Left ventricle myocardium inferior (tissue), 1 donor: ENCODE data around the gene R3HCC1L. TPM values are rescaled to one million over a fixed set of nuclear protein-coding genes. Genes with fewer than 3 reads are reported as not detected.
"Not testable (repeated sequence)": the region's sequence is repeated elsewhere in the genome, so short reads cannot be mapped to it uniquely, and the experiment has no call there.

Experiments used
- DNase-seq: peaks from one replicate; pipeline ENCODE4 v3.0.0-alpha.2; 2020
- H3K27ac ChIP-seq: fragments of 200-600 bp; replicated peaks from 2 replicates; pipeline ENCODE4 v1.8.0; 2021
- H3K27me3 ChIP-seq: fragments of 200-600 bp; 2 replicates; pipeline ENCODE4 v1.8.0; 2021; ENCODE audit warnings: low read depth
- H3K36me3 ChIP-seq: fragments of 200-600 bp; 2 replicates; pipeline ENCODE4 v1.8.0; 2021
- H3K4me1 ChIP-seq: fragments of 200-600 bp; 2 replicates; pipeline ENCODE4 v1.8.0; 2021
- H3K4me3 ChIP-seq: fragments of 200-600 bp; 2 replicates; pipeline ENCODE4 v1.8.0; 2021; ENCODE audit warnings: mild to moderate bottlenecking, moderate library complexity
- H3K9me3 ChIP-seq: fragments of 200-600 bp; replicated peaks from 2 replicates; pipeline ENCODE4 v1.8.0; 2021
- intact Hi-C: fragments of 100-400 bp; cut with micrococcal nuclease; formaldehyde crosslinking; loops from one replicate; pipeline ENCODE4 v1.11.0; 2022
- total RNA-seq: library from RNA; stranded (reverse); fragmentation: NEBNext Ultra II Directional; extraction: Animal tissue kit (Norgen Biotek cat#: 25700); gene quantifications from one replicate; pipeline ENCODE4 v1.2.1, GENCODE V29; 2021
- TF ChIP-seq, protein P1 (sequence below): fragments of 200-600 bp; IDR thresholded peaks from 2 replicates; pipeline ENCODE4 v1.8.0; 2021; ENCODE audit warnings: antibody characterized with exemption, mild to moderate bottlenecking, borderline replicate concordance
- donor health status: DM: no; HTN: yes; CAD: no; lungs with severe emphysema.

R3HCC1L gene
- total RNA-seq, 1 donor from 2014 or later, result 5.9 TPM

DNA sequence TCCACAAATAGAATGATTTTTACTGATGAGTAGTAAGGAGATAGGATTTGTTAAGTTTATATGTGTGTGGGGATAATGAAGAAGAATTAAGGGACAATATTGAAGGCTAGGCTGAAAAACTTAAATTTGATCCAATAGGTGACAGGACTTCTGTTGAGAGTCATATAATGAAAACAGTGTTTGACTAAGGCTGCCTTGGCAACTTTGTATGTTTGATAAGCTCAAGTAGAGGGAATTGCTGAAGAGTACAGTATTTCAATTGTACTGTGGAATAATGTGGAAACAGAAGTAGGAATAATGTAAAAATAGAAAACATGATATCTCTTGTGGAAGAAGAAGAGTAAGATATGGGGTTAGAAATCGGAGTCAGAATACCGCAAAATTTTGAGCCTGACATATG is 10.5 kb downstream of the R3HCC1L start:
- DNase-seq, result no peak
- H3K4me3 ChIP-seq, result no peak overlapping the region
- TF ChIP-seq, protein P1, sequence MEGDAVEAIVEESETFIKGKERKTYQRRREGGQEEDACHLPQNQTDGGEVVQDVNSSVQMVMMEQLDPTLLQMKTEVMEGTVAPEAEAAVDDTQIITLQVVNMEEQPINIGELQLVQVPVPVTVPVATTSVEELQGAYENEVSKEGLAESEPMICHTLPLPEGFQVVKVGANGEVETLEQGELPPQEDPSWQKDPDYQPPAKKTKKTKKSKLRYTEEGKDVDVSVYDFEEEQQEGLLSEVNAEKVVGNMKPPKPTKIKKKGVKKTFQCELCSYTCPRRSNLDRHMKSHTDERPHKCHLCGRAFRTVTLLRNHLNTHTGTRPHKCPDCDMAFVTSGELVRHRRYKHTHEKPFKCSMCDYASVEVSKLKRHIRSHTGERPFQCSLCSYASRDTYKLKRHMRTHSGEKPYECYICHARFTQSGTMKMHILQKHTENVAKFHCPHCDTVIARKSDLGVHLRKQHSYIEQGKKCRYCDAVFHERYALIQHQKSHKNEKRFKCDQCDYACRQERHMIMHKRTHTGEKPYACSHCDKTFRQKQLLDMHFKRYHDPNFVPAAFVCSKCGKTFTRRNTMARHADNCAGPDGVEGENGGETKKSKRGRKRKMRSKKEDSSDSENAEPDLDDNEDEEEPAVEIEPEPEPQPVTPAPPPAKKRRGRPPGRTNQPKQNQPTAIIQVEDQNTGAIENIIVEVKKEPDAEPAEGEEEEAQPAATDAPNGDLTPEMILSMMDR, result no peak
- intact Hi-C loops, result no loop called here
- H3K36me3 ChIP-seq, result peaks cover 4% of the 10 kb centered on the region
- no peaks in the 10 kb centered on the region for H3K27me3 ChIP-seq
- peaks cover 37% of the 10 kb centered on the region for H3K9me3 ChIP-seq
- peaks cover 47% of the 10 kb centered on the region for H3K4me1 ChIP-seq
- peak overlapping the region; percentile 5 for H3K27ac ChIP-seq

DNA sequence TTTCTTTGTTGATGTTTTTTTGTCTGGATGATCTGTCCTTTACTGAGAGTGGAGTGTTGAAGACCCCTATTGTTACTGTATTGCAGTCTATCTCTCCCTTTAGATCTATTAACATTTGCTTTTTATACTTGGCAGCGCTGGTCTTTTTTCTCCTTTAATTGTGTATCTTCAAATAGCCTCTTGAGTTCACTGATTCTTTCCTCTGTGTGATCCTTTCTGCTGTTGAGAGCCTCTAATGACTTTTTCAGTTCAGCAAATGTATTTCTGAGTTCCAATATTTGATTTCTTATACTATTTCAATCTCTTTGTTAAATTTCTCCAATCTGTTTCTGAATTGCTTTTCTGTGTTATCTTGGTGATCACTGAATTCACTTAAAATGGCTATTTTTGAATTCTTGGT is 15.4 kb downstream of the R3HCC1L start:
- DNase-seq, result no peak
- Histone ChIP-seq H3K4me3 (no peak overlapping the region), H3K9me3 (peaks cover 43% of the 10 kb centered on the region), H3K27ac (no peak overlapping the region), H3K4me1 (peaks cover 20% of the 10 kb centered on the region), H3K27me3 (no peaks in the 10 kb centered on the region), H3K36me3 (peaks cover 11% of the 10 kb centered on the region)
- intact Hi-C loops, result no loop called here
- TF ChIP-seq, protein P1, result no peak

DNA sequence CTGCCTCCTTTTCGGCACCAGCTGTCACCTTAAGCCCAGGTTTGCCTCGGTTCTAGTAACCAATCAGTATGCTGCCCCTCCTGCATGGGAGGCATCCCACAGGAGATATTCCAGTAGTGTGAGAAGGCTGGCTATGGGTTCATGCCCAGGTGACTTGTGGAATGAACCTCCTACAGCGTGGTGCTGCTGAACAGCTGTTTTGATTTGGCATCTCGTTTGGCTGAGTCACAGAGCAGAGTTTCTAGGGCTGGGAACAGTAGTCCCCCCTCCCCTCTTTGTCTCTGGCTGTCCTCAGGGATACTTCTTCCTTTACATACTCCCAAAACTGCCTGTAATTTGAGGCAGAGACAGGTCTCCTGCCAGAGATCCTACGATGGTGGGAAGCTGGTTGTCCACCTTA is 16.1 kb downstream of the R3HCC1L start:
- Histone ChIP-seq H3K27ac (no peak overlapping the region), H3K9me3 (peaks cover 43% of the 10 kb centered on the region)
- TF ChIP-seq, protein P1, result no peak

DNA sequence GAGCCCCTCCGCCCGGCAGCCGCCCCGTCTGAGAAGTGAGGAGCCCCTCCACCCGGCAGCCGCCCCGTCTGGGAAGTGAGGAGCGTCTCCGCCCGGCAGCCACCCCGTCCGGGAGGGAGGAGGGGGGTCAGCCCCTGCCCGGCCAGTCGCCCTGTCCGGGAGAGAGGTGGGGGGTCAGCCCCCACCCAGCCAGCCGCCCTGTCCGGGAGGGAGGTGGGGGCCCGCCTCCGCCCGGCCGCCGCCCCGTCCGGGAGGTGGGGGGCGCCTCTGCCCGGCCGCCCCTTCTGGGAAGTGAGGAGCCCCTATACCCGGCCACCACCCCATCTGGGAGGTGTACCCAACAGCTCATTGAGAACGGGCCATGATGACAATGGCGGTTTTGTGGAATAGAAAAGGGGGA is 18.3 kb downstream of the R3HCC1L start:
- H3K27me3 ChIP-seq, intact Hi-C loops, H3K4me3 ChIP-seq, DNase-seq, H3K27ac ChIP-seq: not testable (repeated sequence)
- Histone ChIP-seq H3K4me1 (peaks cover 13% of the 10 kb centered on the region), H3K36me3 (peaks cover 16% of the 10 kb centered on the region), H3K9me3 (peaks cover 28% of the 10 kb centered on the region)

More for the DNA sequence above, 16.1 kb downstream of the R3HCC1L start:
- H3K36me3 ChIP-seq, result peaks cover 11% of the 10 kb centered on the region
- no peak for DNase-seq
- H3K4me1 ChIP-seq, result peaks cover 13% of the 10 kb centered on the region
- intact Hi-C loops, result no loop called here
- H3K27me3 ChIP-seq, result no peaks in the 10 kb centered on the region
- no peak overlapping the region for H3K4me3 ChIP-seq

DNA sequence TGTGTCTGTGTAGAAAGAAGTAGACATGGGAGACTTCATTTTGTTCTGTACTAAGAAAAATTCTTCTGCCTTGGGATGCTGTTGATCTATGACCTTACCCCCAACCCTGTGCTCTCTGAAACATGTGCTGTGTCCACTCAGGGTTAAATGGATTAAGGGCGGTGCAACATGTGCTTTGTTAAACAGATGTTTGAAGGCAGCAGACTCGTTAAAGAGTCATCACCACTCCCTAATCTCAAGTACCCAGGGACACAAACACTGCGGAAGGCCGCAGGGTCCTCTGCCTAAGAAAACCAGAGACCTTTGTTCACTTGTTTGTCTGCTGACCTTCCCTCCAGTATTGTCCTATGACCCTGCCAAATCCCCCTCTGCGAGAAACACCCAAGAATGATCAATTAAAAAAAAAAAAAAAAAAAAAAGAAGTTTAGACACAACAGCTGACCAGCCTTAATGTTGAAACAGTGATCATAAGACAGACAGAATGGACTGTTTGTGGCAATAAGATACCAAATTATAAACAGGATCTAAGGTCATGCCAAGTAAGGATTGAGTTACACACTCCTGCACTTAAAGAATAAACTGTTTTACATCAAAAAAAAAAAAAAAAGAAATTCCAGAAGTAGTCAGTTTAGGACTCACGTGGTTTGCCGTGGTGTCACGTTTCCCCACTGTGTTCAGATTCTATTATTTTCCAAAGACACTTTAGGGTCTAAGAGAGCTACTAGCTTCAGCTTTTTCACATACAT is 18.9 kb downstream of the R3HCC1L start:
- H3K27ac ChIP-seq, H3K27me3 ChIP-seq, H3K4me3 ChIP-seq, intact Hi-C loops, DNase-seq: not testable (repeated sequence)
- Histone ChIP-seq H3K4me1 (peaks cover 13% of the 10 kb centered on the region), H3K9me3 (peaks cover 22% of the 10 kb centered on the region), H3K36me3 (peaks cover 18% of the 10 kb centered on the region)

DNA sequence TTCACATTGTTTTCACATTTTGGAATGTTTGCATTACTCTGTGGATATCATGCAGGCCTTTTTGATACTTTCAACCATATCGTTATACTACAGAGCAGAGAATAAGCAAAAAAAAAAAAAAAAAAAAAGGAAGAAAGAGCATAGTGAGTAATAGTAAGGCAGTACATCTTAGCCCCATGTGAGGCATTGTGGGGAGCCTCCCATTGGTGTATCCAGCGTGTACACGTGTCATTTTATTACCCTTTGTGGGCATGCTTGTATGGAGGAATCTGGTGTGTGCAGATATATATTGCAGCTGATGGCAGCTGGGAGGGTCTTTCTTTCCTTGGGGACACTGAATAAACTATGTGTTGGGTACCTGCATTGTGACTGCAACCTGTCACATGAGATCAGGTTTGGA is 19.6 kb downstream of the R3HCC1L start:
- DNase-seq, result no peak
- H3K4me3 ChIP-seq, result no peak overlapping the region
- TF ChIP-seq, protein P1, result no peak
- no peaks in the 10 kb centered on the region for H3K27me3 ChIP-seq
- peaks cover 18% of the 10 kb centered on the region for H3K36me3 ChIP-seq
- no peak overlapping the region for H3K27ac ChIP-seq
- intact Hi-C loops, result no loop called here
- H3K9me3 ChIP-seq, result peaks cover 15% of the 10 kb centered on the region
- H3K4me1 ChIP-seq, result peaks cover 13% of the 10 kb centered on the region
